Mammary epithelial cell (primary cell): Measurements from ENCODE around the gene RUFY1.

ENCODE experiments used
- CTCF ChIP-seq, 2 donors: IDR thresholded peaks in 1 of 2; conservative IDR thresholded peaks in 1 of 2; 2 replicates each; pipeline ENCODE4 v1.5.1; 2011 to 2012; ENCODE audit warnings: inconsistent platforms in 2 of 2, low read length in 2 of 2, mild to moderate bottlenecking in 2 of 2, control low read depth in 1 of 2, low read depth in 1 of 2; ENCODE audit not compliant: insufficient read depth in 1 of 2; ENCODE audit errors: extremely low read depth in 1 of 2
- EZH2 ChIP-seq: IDR thresholded peaks from 2 replicates; pipeline ENCODE4 v1.6.1; 2012; ENCODE audit warnings: low read length, inconsistent platforms, borderline replicate concordance

GRCh38 chr5:179530069-179530998 is 20.0 kb upstream of the RUFY1 start:
- TF ChIP-seq EZH2 (no peak), CTCF (conservative IDR thresholded peaks at IDR 0.05 in 1 of 2, IDR thresholded peaks at IDR 0.05 in 1 of 2; ENCODE audit: extremely low read depth in 1 of 2, insufficient read depth in 1 of 2, low read depth in 1 of 2, low read length in 2 of 2) (peak in 1 of 2 donors; percentile 24)
